Stomach (tissue), 4 donors: Measurements from ENCODE around the gene SP3.

Source experiments
- POLR2A ChIP-seq, 4 donors: fragments of 450-650 bp; IDR thresholded peaks; one replicate each; pipeline ENCODE4 v1.6.1; 2016; ENCODE audit warnings: antibody characterized with exemption in 4 of 4, control low read depth in 2 of 4, mild to moderate bottlenecking in 1 of 4, moderate library complexity in 1 of 4
- POLR2AphosphoS5 ChIP-seq, 3 donors: sonication (generic); formaldehyde crosslinking; IDR thresholded peaks; one replicate each; pipeline ENCODE4 v1.6.1; 2016; ENCODE audit warnings: antibody characterized with exemption in 3 of 3
- TF ChIP-seq, protein P1 (sequence below), 7 experiments: fragments of 450-650 bp in 4 of 7; fragments of 200-600 bp in 3 of 7; sonication (generic) in 3 of 7; IDR thresholded peaks; one replicate each; pipeline ENCODE4 v1.5.1; 2016 to 2019; ENCODE audit warnings: antibody characterized with exemption in 7 of 7, control low read depth in 2 of 7, mild to moderate bottlenecking in 1 of 7

DNA sequence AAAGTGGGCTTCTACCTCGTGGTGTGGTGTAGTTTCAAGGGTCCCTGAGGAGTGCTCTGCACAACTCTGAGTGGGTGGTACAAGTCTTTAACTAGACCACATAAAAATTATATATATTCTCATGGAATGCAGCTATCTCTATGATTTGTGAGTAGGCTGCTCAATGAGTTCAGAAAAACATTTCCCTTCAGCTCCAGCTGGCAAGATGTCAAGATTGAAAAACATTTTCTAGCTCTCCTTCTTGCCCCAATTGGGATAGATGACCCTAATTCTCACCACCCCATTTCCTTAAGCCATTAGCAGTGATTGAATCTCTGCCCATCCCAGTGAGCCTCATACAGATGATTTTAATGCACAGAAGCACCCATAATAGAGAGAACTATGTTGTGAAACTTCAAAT is 28.3 kb upstream of the SP3 start:
- TF ChIP-seq, protein P1, sequence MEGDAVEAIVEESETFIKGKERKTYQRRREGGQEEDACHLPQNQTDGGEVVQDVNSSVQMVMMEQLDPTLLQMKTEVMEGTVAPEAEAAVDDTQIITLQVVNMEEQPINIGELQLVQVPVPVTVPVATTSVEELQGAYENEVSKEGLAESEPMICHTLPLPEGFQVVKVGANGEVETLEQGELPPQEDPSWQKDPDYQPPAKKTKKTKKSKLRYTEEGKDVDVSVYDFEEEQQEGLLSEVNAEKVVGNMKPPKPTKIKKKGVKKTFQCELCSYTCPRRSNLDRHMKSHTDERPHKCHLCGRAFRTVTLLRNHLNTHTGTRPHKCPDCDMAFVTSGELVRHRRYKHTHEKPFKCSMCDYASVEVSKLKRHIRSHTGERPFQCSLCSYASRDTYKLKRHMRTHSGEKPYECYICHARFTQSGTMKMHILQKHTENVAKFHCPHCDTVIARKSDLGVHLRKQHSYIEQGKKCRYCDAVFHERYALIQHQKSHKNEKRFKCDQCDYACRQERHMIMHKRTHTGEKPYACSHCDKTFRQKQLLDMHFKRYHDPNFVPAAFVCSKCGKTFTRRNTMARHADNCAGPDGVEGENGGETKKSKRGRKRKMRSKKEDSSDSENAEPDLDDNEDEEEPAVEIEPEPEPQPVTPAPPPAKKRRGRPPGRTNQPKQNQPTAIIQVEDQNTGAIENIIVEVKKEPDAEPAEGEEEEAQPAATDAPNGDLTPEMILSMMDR (IDR thresholded peaks at IDR 0.05) = no peak
- TF ChIP-seq POLR2A (IDR thresholded peaks at IDR 0.05) = no peak
- no peak for TF ChIP-seq POLR2AphosphoS5 (IDR thresholded peaks at IDR 0.05)
